NCI-H128 (cell line): ENCODE measurements around the gene RPS10.

Source experiments
- DNase-seq: peaks from one replicate; lab custom pipeline; 2025; ENCODE audit not compliant: unreplicated experiment; lab: John Stamatoyannopoulos, UW

RPS10 gene

DNA sequence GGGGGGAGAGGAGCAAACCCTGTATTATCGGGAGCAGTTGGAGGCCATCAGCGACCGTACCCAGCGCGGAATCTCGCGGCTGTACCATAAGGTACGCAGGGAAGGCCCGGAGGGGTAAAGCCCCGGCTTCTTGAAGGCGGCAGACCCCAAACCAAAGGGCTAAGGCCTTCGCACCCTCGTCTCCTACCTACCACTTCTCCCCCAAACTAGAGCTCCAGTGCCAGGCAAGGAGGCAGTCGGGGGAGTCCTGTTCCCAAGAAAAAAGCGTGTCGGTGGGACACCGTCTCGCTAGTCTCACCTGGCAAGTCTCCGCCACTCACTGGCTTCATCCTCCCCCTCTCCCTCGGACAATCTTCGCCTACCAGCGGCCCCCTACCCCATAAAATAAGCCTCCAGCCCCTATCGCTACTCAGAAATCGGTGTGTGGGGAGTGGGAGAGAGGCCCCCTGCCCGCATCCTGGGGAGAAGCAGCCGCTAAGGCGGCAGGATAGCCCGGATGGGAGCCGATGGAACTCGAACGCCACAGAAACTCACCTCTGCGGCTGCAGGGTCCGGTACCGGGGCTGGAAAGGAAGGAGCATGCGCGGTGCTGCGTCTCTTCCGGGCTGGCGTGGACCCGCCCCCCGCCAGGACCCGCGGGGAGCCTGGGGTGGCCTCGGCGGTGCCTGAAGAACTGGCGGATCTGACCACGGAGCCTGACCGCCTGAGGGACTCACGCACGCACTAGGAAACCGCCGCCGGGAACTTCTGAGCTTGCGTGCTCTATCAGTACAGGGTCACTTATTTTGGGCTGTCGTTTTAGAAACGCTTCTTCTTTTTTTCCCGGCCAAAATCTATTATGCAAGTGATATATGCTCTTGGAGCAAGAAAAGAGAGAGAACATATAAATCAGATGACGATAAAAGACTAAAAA lies at the start of gene RPS10:
TSS of gene RPS10 (minus strand) at position 572 of the 913 bp plus-strand sequence. CDS start 848 bp downstream, outside the sequence.
- DNase-seq: peak; percentile 85

DNA sequence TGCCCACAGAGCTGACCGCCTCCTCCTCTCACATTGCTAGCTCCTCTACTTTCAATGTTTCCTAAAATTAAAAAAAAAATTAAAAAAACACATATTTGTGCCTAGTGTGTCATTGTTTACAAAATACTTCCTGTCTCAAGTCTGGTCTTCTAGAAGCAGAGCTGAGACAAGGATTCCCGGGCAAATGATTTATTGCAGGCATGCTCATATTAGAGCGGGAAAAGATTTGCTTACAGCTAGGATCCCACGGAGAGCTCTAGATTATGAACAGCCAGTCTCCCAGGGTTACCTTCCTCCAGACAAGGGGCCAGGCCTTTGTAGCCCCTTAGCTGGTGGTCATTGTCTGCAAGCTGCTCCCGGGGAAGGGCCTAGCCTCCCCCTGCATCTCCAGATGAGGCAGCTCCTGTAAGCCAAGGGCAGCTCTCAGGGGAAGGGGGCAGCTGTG lies 49.4 kb upstream of the RPS10 start:
- no peak for DNase-seq

DNA sequence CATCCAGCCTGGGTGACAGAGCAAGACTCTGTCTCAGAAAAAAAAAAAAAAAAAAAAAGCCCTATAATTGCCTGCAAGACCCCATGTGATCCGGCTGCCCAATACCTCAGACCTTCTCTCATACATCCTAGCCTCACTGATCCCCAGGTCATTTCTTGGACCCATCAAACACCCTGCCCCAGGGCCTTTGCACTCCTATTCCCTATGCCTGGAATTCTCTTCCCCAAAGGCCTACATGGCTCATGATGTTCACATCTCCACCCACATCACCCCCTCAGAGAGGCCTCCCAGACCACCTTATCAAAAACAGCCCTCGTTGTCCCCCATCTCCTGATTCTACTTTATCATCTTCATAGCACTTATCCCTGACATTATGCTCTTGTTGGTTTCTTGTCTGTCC lies 48.9 kb upstream of the RPS10 start:
- no peak for DNase-seq

DNA sequence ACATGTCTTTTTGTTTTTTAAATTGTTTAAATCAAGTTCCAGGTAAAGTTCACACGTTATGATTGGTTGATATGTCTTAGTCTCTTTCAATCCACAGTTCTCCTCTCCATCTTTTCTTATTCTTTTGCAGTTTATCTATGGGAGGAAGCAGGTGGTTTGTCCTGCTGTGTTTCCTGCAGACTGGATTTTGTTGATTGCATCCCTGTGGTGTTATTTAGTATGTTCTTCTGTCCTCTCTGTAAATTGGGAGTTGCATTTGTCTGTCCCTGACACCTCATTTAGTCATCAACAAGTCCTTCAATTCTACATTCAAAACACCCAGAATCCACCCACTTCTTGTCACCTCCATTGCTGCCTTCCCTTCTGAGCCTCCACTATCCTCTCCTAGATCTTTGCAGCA lies 48.1 kb upstream of the RPS10 start:
- no peak for DNase-seq

DNA sequence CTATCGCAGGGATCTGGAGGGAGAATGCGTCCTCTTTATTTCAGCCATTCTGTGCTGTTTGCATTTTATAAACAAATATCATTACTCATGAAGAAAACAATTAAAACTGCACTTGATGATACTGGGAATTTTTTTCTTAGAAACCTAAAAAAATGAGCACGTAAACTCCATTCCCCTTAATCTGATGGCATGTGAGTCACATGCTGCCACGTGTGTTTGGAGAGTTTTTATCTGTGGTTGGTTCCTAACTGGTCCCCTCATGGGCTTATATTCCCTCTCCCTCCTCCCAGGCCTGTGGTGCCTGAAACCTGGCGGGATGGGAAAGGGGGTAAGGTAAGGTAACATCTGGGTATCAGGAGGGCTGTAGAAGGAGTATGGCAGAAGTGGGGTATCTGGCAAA lies 46.6 kb upstream of the RPS10 start:
- no peak for DNase-seq

DNA sequence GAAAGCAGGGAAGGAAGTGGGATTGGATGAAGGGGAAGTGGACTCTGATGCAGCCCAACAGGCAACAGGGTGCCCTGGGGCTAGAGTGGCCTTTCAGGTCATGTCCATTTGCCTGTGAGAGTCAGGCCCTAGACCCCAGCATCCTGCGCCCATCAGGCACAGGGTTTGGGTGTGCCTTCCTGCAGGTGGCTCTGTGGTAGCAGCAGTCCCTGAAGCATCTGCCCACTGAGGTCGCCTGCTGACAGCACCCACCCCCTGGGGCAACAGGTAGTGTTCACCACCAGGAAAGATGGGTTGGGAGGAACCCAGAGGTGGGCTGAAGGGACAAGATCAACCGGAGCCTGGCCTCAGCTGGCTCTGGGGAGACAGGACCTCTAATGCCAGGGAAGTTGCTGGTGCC lies 43.6 kb upstream of the RPS10 start:
- DNase-seq: no peak

DNA sequence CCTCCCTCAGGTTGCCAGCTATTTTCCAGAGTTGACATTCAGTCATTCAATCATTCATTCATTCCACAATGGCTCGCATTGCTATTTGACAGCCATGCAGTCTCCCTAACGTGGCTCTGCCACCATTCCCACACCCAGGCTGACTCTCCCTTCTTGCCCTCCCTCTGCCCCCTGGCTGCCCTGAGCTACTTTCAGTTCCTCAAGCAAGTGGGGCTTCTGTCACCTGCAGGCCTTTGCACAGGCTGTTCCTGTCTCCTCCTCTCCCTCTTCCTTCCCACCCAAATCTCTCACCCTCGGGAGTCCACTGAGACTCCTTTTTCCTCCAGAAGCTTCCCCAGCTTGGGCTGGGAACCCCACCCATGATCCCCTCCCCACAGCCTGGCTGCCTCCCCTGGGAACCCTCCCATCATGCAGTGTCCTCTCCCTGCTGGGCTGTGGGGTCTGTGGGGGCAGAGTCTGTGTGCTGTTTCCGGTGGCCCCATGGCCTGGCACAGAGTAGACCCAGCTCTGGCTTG lies 42.6 kb upstream of the RPS10 start:
- DNase-seq: no peak

DNA sequence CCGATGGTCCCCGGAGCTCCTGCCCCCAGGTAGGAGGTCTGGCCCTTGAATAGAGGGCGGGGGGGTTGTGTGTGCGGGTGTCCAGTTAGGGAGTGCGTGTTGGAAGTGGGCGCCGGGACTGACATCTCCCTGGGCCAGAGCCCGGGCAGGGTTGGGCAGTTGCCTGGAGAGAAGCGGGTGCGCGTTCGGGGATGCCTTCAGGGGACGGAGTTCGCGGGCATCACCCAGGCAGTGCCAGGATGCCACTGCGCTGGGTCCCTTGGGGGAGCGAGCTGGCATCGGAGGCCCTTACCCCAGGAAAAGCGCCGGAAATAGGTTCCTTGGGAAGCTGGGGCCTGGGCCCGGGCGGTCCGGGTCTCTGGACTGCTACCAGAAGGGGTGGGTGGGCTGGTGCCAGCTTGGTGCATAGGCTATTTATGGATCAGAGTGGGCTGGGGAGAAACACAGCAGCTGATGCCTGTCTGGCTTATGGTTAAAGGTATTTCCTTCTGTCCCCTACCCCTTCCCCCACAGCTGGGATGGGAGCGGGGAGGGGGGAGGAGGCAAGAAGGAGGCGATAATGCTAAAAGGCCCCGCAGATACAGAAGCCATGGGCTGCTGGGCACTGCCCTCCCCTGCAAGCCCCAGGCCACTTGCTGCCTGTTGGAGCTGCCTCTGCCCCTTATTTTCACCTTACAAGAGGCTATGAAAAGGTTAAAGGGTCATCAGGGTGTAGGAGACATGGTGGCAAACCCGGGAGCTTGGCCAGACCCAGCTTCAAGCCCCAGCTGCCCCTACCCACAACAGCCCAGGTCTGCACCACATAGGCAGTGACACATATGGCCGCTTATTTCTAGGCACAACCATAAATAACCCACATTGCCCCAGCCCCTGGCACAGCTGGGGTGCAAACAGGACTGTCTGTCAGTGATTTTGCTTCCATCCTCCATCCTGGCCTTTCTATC lies 40.6 kb upstream of the RPS10 start:
- DNase-seq: no peak

DNA sequence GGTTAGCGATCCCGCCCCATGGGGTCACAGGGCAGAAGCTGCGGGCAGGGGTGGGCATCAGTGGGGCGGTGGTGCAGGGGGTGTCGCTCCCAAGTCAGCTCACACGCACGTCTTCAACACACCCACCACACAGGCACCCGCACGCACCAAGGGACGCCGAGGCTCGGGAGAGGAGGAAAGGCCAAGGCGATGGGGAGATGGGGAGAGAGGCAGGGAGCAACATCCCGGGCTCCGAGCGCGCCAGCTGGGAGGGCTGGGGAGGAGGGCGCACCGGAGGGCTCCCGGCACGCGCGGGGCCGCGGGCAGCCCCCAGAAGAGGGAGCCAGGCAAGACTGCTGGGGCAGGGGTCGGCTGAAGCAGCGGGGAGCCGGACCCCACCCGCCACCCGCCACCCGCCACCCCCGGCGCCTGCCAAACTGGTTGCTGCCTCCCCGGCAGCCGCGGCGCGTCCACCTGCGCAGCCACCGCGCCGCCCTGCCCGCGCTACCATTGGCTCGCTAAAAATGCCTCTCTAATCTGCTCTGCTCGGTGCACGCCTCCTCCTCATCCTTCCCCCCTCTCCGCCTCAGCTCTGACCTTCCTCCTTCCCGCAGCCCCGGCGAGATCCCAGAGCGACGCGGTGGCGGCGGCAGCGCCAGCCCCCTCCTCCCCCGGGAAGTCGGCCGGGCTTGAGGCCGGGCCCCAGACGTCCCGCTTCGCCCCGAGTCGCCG lies 39.8 kb upstream of the RPS10 start, which contains the start of gene PACSIN1:
TSS of gene PACSIN1 (plus strand) at position 546 of the 711 bp plus-strand sequence. CDS start 60,230 bp downstream, outside the sequence.
- DNase-seq: peak; percentile 16

DNA sequence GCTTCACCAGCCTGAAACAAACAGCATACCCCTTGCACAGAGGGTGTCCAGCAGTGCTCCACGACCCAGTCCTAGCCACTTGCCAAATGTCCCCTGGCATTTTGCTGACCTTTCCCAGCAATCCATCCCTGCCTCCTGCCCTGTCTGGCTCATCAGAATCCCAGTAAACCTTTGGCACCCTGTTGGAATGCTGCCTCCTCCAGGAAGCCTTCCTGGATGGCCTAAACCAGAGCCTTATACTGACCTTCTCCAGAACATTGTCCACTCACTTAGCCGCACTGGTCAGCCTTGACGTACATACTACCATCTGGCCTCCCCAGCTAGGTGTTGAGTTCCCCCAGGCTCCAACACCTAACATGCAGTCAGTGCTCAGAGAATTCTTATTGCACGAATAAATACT lies 38.0 kb upstream of the RPS10 start:
- no peak for DNase-seq

DNA sequence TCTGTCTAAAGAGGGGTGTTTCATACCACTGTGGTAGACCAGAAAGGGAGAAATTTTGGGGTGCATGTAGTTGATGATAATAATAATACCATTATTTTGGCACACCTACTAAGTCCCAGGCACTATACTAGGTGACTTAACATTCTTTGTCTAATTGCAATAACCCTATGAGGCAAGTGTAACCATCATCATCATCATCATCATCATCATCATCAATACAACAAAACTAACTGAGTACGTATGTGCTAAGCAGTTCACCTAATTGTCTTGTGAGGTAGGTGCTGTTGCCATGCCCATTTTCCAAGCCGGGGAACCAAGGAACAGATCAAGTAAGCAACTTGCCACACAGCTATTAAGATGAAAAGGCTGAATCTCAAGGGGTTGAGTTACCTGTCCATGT lies 37.4 kb upstream of the RPS10 start:
- DNase-seq: no peak

DNA sequence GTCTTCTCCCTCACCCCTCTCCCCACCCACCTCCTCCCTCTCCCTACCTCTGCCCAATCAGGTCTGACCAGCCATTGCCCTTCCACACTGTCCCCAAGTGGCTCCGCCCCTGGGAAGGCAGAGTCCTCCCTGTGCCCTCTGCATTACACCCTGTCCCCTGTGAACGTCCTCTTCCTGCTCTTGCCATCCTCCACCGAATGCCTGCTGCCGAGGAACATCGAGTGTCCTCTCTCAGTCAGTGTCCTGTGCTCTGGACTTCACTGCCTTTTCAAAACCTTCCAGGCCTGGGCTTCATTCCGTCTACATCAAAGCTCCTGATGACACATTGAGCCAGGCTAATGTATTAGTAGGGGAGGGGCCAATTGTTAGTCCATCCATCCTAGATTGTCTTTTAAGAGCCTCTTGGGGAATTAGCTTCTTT lies 36.7 kb upstream of the RPS10 start:
- no peak for DNase-seq

DNA sequence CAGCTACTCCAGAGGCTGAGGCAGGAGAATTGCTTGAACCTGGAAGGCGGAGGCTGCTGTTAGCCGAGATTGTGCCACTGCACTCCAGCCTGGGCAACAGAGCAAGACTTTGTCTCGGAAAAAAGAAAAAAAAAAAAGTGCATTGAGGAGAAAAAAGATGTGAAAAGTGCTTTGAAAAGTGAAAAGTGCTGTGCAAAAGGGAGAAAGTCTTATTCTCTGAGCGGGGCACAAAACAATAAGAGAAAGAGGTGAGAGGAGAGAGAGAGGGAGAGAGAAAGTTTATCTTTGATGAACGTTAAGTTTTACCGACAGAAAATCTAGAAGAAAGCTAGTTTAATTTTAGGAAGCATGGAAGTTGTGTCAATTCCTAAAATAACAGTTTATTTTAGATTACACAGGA lies 36.1 kb upstream of the RPS10 start:
- DNase-seq: no peak

DNA sequence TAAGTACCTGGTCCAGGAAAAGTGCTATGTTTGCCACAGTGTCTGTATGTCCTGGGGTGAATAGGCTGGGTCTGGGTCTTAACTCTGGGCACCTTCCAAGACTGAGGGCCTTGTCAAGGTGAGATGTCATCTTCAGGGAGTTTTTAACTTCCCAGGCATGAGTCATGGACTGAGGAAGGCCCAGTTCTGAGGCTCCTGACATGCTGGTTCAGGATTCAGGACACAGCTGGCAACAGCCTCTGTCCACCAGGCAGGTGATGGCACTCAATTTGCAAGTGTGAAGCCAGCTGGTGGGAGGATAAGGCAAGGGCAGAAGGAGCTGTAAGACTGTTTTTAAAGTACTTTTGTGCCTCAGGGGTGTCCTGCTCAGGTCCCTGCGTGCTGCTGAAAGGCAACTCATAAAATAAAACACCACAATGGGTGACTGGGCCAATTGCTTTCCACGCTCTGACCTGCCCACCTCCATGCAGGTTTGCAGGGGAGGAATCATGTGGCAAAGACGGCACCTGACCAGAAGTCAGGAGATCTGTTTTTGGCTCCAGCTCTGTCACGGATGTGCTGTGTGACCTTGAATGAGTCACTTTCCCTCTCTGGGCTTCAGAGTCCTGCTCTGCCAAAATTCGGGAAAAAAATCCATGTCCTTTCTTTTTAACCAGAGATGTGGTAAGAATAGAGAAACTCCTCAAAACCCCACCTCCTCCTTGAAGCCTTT lies 35.1 kb upstream of the RPS10 start:
- no peak for DNase-seq

DNA sequence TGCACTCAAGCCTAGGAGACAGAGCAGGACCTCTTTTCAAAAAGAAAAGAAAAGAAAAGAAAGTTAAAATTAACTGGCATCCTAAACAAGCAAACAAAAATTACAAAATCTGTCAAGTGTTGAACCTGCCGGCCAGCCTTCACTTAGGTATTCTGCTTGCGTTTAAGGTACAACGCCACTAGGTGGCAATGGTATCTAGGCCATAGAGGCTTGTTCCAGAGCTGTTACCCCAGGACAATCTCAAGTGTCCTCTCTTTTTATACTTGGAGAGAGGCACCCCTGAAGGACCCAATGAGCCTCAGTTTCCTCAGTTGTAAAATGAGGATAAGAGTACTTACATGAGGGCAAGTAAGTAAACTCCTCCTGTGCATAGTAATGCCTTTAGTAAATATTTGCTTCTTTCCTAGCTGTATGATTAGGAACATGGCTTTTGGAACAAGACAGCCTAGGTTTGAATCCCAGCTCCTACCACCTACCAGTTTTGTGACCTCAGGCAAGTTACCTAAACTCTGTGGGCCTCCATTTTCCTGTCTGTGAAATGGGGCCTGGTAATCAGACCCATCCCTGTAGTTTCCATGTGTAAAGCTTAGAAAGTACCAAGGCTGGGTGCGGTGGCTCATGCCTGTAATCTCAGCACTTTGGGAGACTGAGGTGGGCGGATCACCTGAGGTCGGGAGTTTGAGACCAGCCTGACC lies 34.2 kb upstream of the RPS10 start:
- no peak for DNase-seq

DNA sequence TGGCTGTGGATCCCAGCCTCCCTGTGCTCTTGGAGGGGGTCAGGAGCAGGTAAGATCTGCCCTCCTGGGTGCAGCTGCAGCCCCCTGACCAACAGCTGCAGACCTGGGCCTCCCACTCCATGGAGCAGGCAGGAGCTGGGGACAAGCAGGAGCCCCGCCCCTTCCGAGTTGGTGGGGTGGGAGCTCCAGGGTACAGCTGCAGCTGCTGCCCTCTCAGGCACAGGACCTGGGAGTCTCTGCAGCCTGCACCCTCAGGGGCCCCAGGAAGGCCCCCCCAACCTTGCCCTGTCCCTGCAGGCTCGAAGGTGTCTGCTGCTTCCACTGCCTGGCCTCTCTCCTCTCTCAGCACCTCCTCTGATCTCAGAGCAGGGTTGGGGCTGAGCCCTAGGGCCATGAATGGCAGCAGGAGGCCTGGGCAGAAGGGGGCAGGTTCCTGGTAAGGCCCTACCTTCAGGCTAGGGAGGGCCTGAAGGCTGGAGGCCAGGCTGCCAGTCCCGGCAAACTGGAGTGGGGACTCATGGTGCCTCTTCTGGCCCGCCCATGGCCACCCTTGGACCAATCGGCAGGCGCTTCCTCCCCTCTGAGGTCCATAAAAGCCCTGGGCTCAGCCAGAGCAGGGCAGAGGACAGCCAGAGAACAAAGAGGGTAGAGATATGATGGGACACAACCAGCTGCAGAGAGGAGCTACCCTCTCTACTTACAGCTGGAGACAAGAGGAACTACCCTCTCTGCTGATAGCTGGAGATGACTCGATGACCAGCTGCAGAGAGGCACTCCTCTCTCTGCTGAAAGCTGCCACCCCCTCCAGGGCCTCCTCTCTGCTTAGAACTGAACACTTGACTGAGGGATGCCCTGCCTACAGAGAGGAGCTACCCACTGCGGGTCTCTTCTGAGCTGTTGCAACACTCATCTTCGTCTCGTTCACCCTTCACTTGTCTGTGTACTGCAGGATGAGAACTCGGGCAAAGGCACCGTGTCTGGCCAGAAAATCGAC lies 32.2 kb upstream of the RPS10 start:
- DNase-seq: no peak

DNA sequence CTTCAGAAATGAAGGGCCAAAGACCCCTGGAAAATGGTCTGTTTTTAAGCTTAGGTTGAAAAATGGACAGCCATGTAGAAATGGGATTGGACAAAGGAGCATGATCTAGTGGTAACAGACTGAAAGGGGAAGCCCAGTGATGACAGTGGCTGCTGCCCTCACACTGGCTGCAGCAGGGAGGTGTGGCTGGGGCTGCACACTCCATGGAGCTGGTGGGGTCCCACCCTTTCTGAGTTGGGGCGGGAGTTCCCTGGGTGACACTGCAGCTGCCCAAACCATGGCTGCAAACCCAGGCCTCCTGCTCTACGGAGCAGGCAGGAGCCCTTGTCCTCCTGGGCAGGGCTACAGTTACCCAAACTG lies 31.5 kb upstream of the RPS10 start:
- DNase-seq: no peak

DNA sequence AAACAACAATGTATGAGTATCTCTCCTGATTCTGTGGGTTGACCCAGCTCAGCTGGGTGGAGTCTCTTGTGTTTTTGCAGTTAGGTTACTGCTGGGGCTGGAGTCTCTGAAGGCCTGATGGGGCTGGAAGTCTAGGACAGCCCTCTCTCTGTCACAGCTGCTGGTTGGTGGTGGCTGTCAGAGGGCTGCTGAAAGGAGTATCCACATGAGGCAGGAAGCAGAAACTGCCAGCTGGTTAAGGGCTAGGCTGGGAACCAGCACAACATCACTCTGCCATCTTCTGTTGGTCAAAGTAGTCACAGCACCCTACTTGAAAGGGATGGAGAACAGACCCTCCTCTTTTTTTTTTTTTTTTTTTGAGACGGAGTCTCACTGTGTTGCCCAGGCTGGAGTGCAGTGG lies 30.0 kb upstream of the RPS10 start:
- DNase-seq: no peak
